NCI-H2171 (cell line): ENCODE data around the gene HBZ.
"Not testable (repeated sequence)": the region's sequence is repeated elsewhere in the genome, so short reads cannot be mapped to it uniquely, and the experiment has no call there.

ENCODE experiments used
- DNase-seq: peaks from one replicate; lab custom pipeline; 2025; lab: John Stamatoyannopoulos, UW

Gene HBZ

GRCh38 chr16:164827-165538, 12.5 kb downstream of the HBZ start:
- DNase-seq: no peak

DNA sequence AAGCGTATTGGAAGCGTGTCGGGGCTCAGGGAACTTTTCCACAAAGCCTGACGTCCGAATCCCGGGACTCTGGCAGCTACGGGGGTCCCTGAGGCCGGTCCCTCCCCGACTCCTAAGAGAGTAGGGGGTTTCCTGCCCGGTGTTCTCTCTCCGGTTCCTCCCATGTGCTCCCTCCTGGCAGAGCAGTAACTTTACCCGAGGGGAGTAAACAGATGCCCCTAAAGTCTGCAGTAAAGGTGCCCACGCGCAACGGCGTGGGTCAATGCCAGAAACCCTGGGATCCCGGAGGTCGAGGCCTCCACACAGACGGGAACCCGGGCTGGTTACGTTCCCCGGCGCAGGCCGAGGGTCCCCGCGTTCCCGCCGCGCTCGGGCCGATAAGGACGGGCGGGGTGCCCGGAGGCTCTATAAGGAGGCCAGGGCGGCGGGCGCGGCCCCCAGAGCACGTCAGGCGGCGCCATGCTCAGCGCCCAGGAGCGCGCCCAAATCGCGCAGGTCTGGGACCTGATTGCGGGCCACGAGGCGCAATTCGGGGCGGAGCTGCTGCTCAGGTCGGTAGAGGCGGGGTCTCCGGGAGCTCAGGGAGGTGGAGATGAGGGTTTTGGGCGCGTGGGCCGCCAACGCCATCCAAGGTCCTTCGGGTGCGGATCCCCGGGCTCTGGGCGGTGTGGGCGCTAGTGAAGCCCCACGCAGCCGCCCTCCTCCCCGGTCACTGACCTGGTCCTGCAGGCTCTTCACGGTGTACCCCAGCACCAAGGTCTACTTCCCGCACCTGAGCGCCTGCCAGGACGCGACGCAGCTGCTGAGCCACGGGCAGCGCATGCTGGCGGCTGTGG, 13.3 kb downstream of the HBZ start, which contains the start of gene HBM:
TSS of gene HBM (plus strand) at position 440 of the 836 bp plus-strand sequence. CDS start at position 460, 20 bp downstream.
- peak; percentile 67 for DNase-seq

- DNase-seq: no peak
These were observed 14.1 kb downstream of the HBZ start for GRCh38 chr16:166375-167121.

GRCh38 chr16:167122-167690, 14.8 kb downstream of the HBZ start:
- no peak for DNase-seq

DNA sequence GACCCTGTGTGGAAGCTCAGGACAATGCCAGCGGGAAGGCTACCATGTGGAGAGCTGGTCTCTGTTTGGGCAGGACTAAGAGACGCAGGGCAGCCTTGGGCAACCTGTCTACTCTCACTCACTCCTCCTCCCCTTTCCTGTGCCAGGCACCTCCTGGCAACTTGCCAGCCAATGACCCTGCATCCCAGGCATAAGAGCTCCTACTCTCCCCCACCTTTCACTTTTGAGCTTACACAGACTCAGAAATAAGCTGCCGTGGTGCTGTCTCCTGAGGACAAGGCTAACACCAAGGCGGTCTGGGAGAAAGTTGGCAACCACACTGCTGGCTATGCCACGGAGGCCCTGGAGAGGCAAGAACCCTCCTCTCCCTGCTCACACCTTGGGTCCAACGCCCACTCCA, 16.0 kb downstream of the HBZ start:
- no peak for DNase-seq

GRCh38 chr16:169014-169413, 16.6 kb downstream of the HBZ start:
- no peak for DNase-seq

DNA sequence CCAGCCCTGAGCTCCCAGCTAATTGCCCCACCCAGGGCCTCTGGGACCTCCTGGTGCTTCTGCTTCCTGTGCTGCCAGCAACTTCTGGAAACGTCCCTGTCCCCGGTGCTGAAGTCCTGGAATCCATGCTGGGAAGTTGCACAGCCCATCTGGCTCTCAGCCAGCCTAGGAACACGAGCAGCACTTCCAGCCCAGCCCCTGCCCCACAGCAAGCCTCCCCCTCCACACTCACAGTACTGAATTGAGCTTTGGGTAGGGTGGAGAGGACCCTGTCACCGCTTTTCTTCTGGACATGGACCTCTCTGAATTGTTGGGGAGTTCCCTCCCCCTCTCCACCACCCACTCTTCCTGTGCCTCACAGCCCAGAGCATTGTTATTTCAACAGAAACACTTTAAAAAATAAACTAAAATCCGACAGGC, 17.7 kb downstream of the HBZ start:
- not testable (repeated sequence) for DNase-seq

DNA sequence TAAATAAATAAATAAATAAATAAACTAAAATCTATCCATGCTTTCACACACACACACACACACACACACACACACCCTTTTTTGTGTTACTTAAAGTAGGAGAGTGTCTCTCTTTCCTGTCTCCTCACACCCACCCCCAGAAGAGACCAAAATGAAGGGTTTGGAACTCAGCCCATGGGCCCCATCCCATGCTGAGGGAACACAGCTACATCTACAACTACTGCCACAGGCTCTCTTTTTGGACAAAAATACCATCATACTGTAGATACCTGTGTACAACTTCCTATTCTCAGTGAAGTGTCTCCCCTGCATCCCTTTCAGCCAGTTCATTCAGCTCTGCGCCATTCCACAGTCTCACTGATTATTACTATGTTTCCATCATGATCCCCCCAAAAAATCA, 18.3 kb downstream of the HBZ start:
- DNase-seq: no peak

DNA sequence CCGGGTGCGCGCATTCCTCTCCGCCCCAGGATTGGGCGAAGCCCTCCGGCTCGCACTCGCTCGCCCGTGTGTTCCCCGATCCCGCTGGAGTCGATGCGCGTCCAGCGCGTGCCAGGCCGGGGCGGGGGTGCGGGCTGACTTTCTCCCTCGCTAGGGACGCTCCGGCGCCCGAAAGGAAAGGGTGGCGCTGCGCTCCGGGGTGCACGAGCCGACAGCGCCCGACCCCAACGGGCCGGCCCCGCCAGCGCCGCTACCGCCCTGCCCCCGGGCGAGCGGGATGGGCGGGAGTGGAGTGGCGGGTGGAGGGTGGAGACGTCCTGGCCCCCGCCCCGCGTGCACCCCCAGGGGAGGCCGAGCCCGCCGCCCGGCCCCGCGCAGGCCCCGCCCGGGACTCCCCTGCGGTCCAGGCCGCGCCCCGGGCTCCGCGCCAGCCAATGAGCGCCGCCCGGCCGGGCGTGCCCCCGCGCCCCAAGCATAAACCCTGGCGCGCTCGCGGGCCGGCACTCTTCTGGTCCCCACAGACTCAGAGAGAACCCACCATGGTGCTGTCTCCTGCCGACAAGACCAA, 20.0 kb downstream of the HBZ start, which contains the start of gene HBA2:
TSS of gene HBA2 (plus strand) at position 503 of the 568 bp plus-strand sequence. CDS start at position 540, 37 bp downstream.
- DNase-seq: not testable (repeated sequence)

- DNase-seq: not testable (repeated sequence)
These were observed 20.9 kb downstream of the HBZ start for GRCh38 chr16:173211-173854.

DNA sequence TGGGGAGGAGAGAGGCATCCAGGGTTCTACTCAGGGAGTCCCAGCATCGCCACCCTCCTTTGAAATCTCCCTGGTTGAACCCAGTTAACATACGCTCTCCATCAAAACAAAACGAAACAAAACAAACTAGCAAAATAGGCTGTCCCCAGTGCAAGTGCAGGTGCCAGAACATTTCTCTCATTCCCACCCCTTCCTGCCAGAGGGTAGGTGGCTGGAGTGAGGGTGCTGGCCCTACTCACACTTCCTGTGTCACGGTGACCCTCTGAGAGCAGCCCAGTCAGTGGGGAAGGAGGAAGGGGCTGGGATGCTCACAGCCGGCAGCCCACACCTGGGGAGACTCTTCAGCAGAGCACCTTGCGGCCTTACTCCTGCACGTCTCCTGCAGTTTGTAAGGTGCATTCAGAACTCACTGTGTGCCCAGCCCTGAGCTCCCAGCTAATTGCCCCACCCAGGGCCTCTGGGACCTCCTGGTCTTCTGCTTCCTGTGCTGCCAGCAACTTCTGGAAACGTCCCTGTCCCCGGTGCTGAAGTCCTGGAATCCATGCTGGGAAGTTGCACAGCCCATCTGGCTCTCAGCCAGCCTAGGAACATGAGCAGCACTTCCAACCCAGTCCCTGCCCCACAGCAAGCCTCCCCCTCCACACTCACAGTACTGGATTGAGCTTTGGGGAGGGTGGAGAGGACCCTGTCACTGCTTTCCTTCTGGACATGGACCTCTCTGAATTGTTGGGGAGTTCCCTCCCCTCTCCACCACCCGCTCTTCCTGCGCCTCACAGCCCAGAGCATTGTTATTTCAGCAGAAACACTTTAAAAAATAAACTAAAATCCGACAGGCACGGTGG, 21.7 kb downstream of the HBZ start:
- DNase-seq: not testable (repeated sequence)

DNA sequence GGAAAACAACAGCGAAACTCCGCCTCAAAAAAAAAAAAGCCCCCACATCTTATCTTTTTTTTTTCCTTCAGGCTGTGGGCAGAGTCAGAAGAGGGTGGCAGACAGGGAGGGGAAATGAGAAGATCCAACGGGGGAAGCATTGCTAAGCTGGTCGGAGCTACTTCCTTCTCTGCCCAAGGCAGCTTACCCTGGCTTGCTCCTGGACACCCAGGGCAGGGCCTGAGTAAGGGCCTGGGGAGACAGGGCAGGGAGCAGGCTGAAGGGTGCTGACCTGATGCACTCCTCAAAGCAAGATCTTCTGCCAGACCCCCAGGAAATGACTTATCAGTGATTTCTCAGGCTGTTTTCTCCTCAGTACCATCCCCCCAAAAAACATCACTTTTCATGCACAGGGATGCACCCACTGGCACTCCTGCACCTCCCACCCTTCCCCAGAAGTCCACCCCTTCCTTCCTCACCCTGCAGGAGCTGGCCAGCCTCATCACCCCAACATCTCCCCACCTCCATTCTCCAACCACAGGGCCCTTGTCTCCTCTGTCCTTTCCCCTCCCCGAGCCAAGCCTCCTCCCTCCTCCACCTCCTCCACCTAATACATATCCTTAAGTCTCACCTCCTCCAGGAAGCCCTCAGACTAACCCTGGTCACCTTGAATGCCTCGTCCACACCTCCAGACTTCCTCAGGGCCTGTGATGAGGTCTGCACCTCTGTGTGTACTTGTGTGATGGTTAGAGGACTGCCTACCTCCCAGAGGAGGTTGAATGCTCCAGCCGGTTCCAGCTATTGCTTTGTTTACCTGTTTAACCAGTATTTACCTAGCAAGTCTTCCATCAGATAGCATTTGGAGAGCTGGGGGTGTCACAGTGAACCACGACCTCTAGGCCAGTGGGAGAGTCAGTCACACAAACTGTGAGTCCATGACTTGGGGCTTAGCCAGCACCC, 22.8 kb downstream of the HBZ start:
- no peak for DNase-seq

DNA sequence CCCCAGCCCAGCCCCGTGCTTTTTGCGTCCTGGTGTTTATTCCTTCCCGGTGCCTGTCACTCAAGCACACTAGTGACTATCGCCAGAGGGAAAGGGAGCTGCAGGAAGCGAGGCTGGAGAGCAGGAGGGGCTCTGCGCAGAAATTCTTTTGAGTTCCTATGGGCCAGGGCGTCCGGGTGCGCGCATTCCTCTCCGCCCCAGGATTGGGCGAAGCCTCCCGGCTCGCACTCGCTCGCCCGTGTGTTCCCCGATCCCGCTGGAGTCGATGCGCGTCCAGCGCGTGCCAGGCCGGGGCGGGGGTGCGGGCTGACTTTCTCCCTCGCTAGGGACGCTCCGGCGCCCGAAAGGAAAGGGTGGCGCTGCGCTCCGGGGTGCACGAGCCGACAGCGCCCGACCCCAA, 23.6 kb downstream of the HBZ start:
- not testable (repeated sequence) for DNase-seq

- not testable (repeated sequence) for DNase-seq
These were observed 24.3 kb downstream of the HBZ start, which contains the start of gene HBA1 for GRCh38 chr16:176477-177382. TSS of gene HBA1 (plus strand) at chr16:176680. CDS start at chr16:176717, 37 bp downstream.

DNA sequence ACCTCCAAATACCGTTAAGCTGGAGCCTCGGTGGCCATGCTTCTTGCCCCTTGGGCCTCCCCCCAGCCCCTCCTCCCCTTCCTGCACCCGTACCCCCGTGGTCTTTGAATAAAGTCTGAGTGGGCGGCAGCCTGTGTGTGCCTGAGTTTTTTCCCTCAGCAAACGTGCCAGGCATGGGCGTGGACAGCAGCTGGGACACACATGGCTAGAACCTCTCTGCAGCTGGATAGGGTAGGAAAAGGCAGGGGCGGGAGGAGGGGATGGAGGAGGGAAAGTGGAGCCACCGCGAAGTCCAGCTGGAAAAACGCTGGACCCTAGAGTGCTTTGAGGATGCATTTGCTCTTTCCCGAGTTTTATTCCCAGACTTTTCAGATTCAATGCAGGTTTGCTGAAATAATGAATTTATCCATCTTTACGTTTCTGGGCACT, 25.0 kb downstream of the HBZ start:
- DNase-seq: no peak

GRCh38 chr16:177981-178667, 25.7 kb downstream of the HBZ start:
- no peak for DNase-seq

DNA sequence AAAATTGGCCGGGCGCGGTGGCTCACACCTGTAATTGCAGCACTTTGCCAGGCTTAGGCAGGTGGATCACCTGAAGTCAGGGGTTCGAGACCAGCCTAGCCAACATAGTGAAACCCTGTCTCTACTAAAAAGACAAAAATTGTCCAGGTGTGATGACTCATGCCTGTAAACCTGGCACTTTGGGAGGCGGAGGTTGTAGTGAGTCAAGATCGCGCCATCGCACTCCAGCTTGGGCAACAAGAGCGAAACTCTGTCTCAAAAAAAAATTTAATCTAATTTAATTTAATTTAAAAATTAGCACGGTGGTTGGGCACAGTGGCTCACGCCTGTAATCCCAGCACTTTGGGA, 26.2 kb downstream of the HBZ start:
- no peak for DNase-seq
